ENCODE data around the gene DCP2.

Gene DCP2

DNA sequence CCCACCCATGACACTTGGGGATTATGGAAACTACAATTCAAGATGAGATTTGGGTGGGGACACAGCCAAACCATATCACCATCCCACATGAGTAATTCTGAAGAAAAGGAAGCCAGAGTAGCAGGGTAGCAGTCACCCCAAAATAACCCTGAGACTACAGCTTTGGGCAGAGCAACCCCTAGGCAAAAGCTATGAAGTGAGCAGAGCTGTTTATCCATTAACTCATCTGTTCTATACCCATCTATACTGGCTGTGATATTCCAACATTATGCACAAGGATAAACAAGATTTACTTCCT is 42.3 kb upstream of the DCP2 start:
- Histone ChIP-seq H3K9me3 (ENCODE audit: control insufficient read depth, insufficient read depth, low read depth, low read length) (no peaks in the 10 kb centered on the region), H3K36me3 (ENCODE audit: control insufficient read depth in 2 of 2, insufficient read depth in 1 of 2, low read length in 2 of 2) (no peaks in the 10 kb centered on the region), H3K4me1 (ENCODE audit: control insufficient read depth, insufficient read depth, low read length) (no peaks in the 10 kb centered on the region; the same call in 1 of the 2 replicates), H3K4me3 (ENCODE audit: low read depth, low read length) (no peak overlapping the region), H3K27ac (ENCODE audit: extremely low read depth, low read depth, low read length) (no peak overlapping the region)
- ChIA-PET POLR2A (no interaction called here), CTCF (interaction anchor here (0.6 to 1.1 kb wide), 3 partner anchors 12 to 271 kb away, joined by 3 to 4 read pairs (median 3); partner anchors contain the start of gene REEP5)
- no peak for TF ChIP-seq ZNF221 (tag by site-specific recombination; IDR thresholded peaks at IDR 0.05; ENCODE audit: borderline replicate concordance)
- no peak for TF ChIP-seq ZNF600 (tag by site-specific recombination; IDR thresholded peaks at IDR 0.05)

GRCh38 chr5:112935675-112936074 is 40.9 kb upstream of the DCP2 start:
- no peaks in the 10 kb centered on the region for H3K36me3 ChIP-seq (ENCODE audit: control insufficient read depth in 2 of 2, insufficient read depth in 1 of 2, low read length in 2 of 2)
- TF ChIP-seq ZBTB49 (tag by site-specific recombination; IDR thresholded peaks at IDR 0.05; ENCODE audit: low read depth) (no peak), TCF7L2 (IDR thresholded peaks at IDR 0.05; ENCODE audit: borderline replicate concordance, low read depth, low read length) (no peak), ELK4 (IDR thresholded peaks at IDR 0.05; ENCODE audit: borderline replicate concordance, low read depth, low read length) (no peak), CTCF (tag by site-specific recombination; IDR thresholded peaks at IDR 0.05) (no peak), ZNF274 (IDR thresholded peaks at IDR 0.05; ENCODE audit: low read length) (no peak), ZNF274 (tag by site-specific recombination; IDR thresholded peaks at IDR 0.05; ENCODE audit: borderline replicate concordance) (no peak), ZNF335 (tag by site-specific recombination; conservative IDR thresholded peaks at IDR 0.05) (no peak), ZFP69B (tag by site-specific recombination; IDR thresholded peaks at IDR 0.05) (no peak), ZBTB26 (tag by site-specific recombination; optimal IDR thresholded peaks at IDR 0.05) (no peak), ZNF596 (tag by site-specific recombination; IDR thresholded peaks at IDR 0.05) (no peak), ZNF23 (tag by site-specific recombination; IDR thresholded peaks at IDR 0.05; ENCODE audit: borderline replicate concordance) (no peak)
- TF ChIP-seq, protein P1, sequence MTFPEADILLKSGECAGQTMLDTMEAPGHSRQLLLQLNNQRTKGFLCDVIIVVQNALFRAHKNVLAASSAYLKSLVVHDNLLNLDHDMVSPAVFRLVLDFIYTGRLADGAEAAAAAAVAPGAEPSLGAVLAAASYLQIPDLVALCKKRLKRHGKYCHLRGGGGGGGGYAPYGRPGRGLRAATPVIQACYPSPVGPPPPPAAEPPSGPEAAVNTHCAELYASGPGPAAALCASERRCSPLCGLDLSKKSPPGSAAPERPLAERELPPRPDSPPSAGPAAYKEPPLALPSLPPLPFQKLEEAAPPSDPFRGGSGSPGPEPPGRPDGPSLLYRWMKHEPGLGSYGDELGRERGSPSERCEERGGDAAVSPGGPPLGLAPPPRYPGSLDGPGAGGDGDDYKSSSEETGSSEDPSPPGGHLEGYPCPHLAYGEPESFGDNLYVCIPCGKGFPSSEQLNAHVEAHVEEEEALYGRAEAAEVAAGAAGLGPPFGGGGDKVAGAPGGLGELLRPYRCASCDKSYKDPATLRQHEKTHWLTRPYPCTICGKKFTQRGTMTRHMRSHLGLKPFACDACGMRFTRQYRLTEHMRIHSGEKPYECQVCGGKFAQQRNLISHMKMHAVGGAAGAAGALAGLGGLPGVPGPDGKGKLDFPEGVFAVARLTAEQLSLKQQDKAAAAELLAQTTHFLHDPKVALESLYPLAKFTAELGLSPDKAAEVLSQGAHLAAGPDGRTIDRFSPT (tag by site-specific recombination; IDR thresholded peaks at IDR 0.05), result no peak
- H3K27ac ChIP-seq (ENCODE audit: extremely low read depth, low read depth, low read length), result no peak overlapping the region
- ChIA-PET POLR2A (no interaction called here), CTCF (interaction anchor here (0.6 kb wide), 1 partner anchor 14 kb away, joined by 3 read pairs; the partner anchor contains the start of gene REEP5)
- no peaks in the 10 kb centered on the region for H3K9me3 ChIP-seq (ENCODE audit: control insufficient read depth, insufficient read depth, low read depth, low read length)
- H3K4me3 ChIP-seq (ENCODE audit: low read depth, low read length), result no peak overlapping the region
- no peaks in the 10 kb centered on the region; the same call in 1 of the 2 replicates for H3K4me1 ChIP-seq (ENCODE audit: control insufficient read depth, insufficient read depth, low read length)

Data from HEK293 (cell line).